Skeletal muscle cell (primary cell): ENCODE data around the gene LGI2.
"Not testable (repeated sequence)": the region's sequence is repeated elsewhere in the genome, so short reads cannot be mapped to it uniquely, and the experiment has no call there.

Source experiments
- DNase-seq: peaks from one replicate; pipeline ENCODE4 v3.0.0-alpha.2; 2010; ENCODE audit warnings: low read depth
- H3K4me3 ChIP-seq: 2 replicates; pipeline ENCODE4 v1.5.1; 2011; ENCODE audit warnings: low read depth, mild to moderate bottlenecking, control low read depth, low read length, moderate library complexity

The LGI2 gene

GRCh38 chr4:25052037-25052436 lies 21.3 kb upstream of the LGI2 start:
- not testable (repeated sequence) for DNase-seq, H3K4me3 ChIP-seq

GRCh38 chr4:25051534-25051933 lies 20.8 kb upstream of the LGI2 start:
- no peak overlapping the region for H3K4me3 ChIP-seq
- no peak for DNase-seq

GRCh38 chr4:25050370-25051078 lies 19.8 kb upstream of the LGI2 start:
- H3K4me3 ChIP-seq: no peak overlapping the region
- no peak for DNase-seq

- no peak overlapping the region for H3K4me3 ChIP-seq
- DNase-seq: no peak
Observed at GRCh38 chr4:25043548-25043947, 12.8 kb upstream of the LGI2 start.

GRCh38 chr4:25033526-25033925 lies 2.8 kb upstream of the LGI2 start:
- no peak for DNase-seq
- H3K4me3 ChIP-seq: no peak overlapping the region

- no peak for DNase-seq
- no peak overlapping the region for H3K4me3 ChIP-seq
Observed at GRCh38 chr4:25032126-25032525, 1.4 kb upstream of the LGI2 start.

GRCh38 chr4:25031077-25031621 lies 403 bp upstream of the LGI2 start:
- H3K4me3 ChIP-seq: peak overlapping the region; percentile 44
- peak; percentile 6 for DNase-seq

GRCh38 chr4:25029479-25030276 lies 1.1 kb downstream of the LGI2 start:
- peak overlapping the region; percentile 44 for H3K4me3 ChIP-seq

GRCh38 chr4:25028851-25029250 lies 1.9 kb downstream of the LGI2 start:
- no peak overlapping the region for H3K4me3 ChIP-seq
- DNase-seq: no peak

More at GRCh38 chr4:25029479-25030276, 1.1 kb downstream of the LGI2 start:
- no peak for DNase-seq

GRCh38 chr4:25022766-25023165 lies 8.0 kb downstream of the LGI2 start:
- H3K4me3 ChIP-seq: no peak overlapping the region
- DNase-seq: no peak

GRCh38 chr4:25021216-25021615 lies 9.5 kb downstream of the LGI2 start:
- H3K4me3 ChIP-seq: no peak overlapping the region
- peak; percentile 24 for DNase-seq

- no peak overlapping the region for H3K4me3 ChIP-seq
- DNase-seq: peak; percentile 81
Observed at GRCh38 chr4:25020236-25020635, 10.5 kb downstream of the LGI2 start.

- H3K4me3 ChIP-seq: no peak overlapping the region
- no peak for DNase-seq
Observed at GRCh38 chr4:25019501-25019900, 11.2 kb downstream of the LGI2 start.

- H3K4me3 ChIP-seq: no peak overlapping the region
- no peak for DNase-seq
Observed at GRCh38 chr4:25015012-25015411, 15.7 kb downstream of the LGI2 start.

GRCh38 chr4:25014662-25014983 lies 16.1 kb downstream of the LGI2 start:
- not testable (repeated sequence) for DNase-seq, H3K4me3 ChIP-seq

GRCh38 chr4:25013756-25014661 lies 16.7 kb downstream of the LGI2 start:
- H3K4me3 ChIP-seq: no peak overlapping the region
- no peak for DNase-seq

GRCh38 chr4:25012655-25013054 lies 18.1 kb downstream of the LGI2 start:
- H3K4me3 ChIP-seq: no peak overlapping the region
- DNase-seq: no peak

GRCh38 chr4:25011135-25011866 lies 19.4 kb downstream of the LGI2 start:
- DNase-seq: no peak
- H3K4me3 ChIP-seq: no peak overlapping the region

GRCh38 chr4:25007598-25007997 lies 23.1 kb downstream of the LGI2 start:
- DNase-seq: no peak
- no peak overlapping the region for H3K4me3 ChIP-seq
